H1 (cell line): ENCODE data around the gene INPP5A. TPM values are rescaled to one million over a fixed set of nuclear protein-coding genes. Genes with fewer than 3 reads are reported as not detected.

Source experiments
- CTCF ChIA-PET: fragments of 300-600 bp; sonication (Branson Sonifier 250); formaldehyde crosslinking; loops from one replicate; lab custom pipeline; 2021; ENCODE audit not compliant: partially characterized antibody; lab: Charles Lee
- POLR2A ChIA-PET: fragments of 300-600 bp; sonication (Branson Sonifier 250); formaldehyde crosslinking; loops from one replicate; lab custom pipeline; 2021; ENCODE audit warnings: inconsistent platforms; ENCODE audit not compliant: partially characterized antibody; lab: Charles Lee
- DNase-seq, 2 experiments: peaks; one replicate each; pipeline versions ENCODE4 v3.0.0 to v3.0.0-alpha.2; 2010 to 2022; ENCODE audit warnings: low spot score in 2 of 2, low read depth in 1 of 2, mixed read lengths in 1 of 2
- FAIRE-seq: peaks from 2 replicates; lab custom pipeline; 2011; peaks lifted over from hg19 to GRCh38; lab: Jason Lieb, UNC
- H2AFZ ChIP-seq: 2 replicates; pipeline ENCODE4 v1.8.1; 2012; ENCODE audit warnings: low read length, inconsistent platforms
- H2AK5ac ChIP-seq: 2 replicates; pipeline ENCODE4 v1.6.1; 2013; ENCODE audit warnings: low read depth, low read length
- H2BK120ac ChIP-seq: replicated peaks from 2 replicates; pipeline ENCODE3; 2013; ENCODE audit warnings: low read depth, low read length, inconsistent platforms
- H2BK12ac ChIP-seq: 2 replicates; pipeline ENCODE4 v1.6.1; 2013; ENCODE audit warnings: low read depth, low read length
- H2BK15ac ChIP-seq: 2 replicates; pipeline ENCODE4 v1.6.1; 2013; ENCODE audit warnings: low read length
- H2BK20ac ChIP-seq: 2 replicates; pipeline ENCODE4 v1.6.1; 2013; ENCODE audit warnings: low read length
- H2BK5ac ChIP-seq: 2 replicates; pipeline ENCODE4 v1.6.1; 2013; ENCODE audit warnings: low read depth, low read length
- H3K14ac ChIP-seq: 2 replicates; pipeline ENCODE4 v1.6.1; 2013; ENCODE audit warnings: inconsistent platforms; ENCODE audit not compliant: insufficient read length
- H3K18ac ChIP-seq: 2 replicates; pipeline ENCODE4 v1.6.1; 2013; ENCODE audit warnings: low read length; ENCODE audit errors: extremely low read depth
- H3K23ac ChIP-seq: 2 replicates; pipeline ENCODE4 v1.6.1; 2013; ENCODE audit warnings: inconsistent platforms; ENCODE audit not compliant: insufficient read length
- H3K23me2 ChIP-seq: 2 replicates; pipeline ENCODE4 v1.6.1; 2013; ENCODE audit warnings: low read depth, low read length
- H3K27ac ChIP-seq: 2 replicates; pipeline ENCODE4 v1.6.1; 2011; ENCODE audit warnings: low read depth, low read length, inconsistent platforms
- H3K27me3 ChIP-seq, 4 experiments: replicated peaks in 1 of 4; 1 replicate in 1 of 4; 2 replicates in 3 of 4; pipeline versions ENCODE4 v1.6.1 to v1.8.1; 2011 to 2013; ENCODE audit warnings: low read length in 3 of 4, mild to moderate bottlenecking in 3 of 4, inconsistent platforms in 2 of 4, mixed read lengths in 2 of 4, moderate library complexity in 1 of 4; ENCODE audit not compliant: control insufficient read depth in 3 of 4, insufficient read depth in 3 of 4; ENCODE audit errors: extremely low read depth in 1 of 4
- H3K36me3 ChIP-seq, 4 experiments: 2 replicates each; pipeline versions ENCODE4 v1.6.1 to v1.8.1; 2011 to 2013; ENCODE audit warnings: mild to moderate bottlenecking in 4 of 4, low read length in 3 of 4, moderate library complexity in 2 of 4, control low read depth in 1 of 4, inconsistent platforms in 1 of 4; ENCODE audit not compliant: insufficient read depth in 4 of 4, control insufficient read depth in 2 of 4
- H3K4ac ChIP-seq: replicated peaks from 2 replicates; pipeline ENCODE3; 2013; ENCODE audit warnings: low read length, low read depth, mixed read lengths, inconsistent platforms; ENCODE audit not compliant: insufficient read length
- H3K4me1 ChIP-seq, 4 experiments: replicated peaks in 1 of 4; 1 replicate in 1 of 4; 2 replicates in 3 of 4; pipeline versions ENCODE4 v1.6.1 to v1.8.1; 2011 to 2013; ENCODE audit warnings: low read length in 3 of 4, inconsistent platforms in 2 of 4, mixed read lengths in 1 of 4; ENCODE audit not compliant: insufficient read depth in 4 of 4, control insufficient read depth in 3 of 4
- H3K4me2 ChIP-seq, 2 experiments: 2 replicates each; pipeline versions ENCODE4 v1.6.1 to v1.8.1; 2011 to 2013; ENCODE audit warnings: low read depth in 2 of 2, low read length in 2 of 2, control low read depth in 1 of 2, inconsistent platforms in 1 of 2, mild to moderate bottlenecking in 1 of 2; ENCODE audit not compliant: insufficient read depth in 1 of 2
- H3K4me3 ChIP-seq, 4 experiments: fragments of 200-600, 300-600 bp in 1 of 4; sonication (generic), shearing (Covaris generic), sonication (Bioruptor Twin) in 1 of 4; 2 replicates each; pipeline versions ENCODE4 v1.5.1 to v1.8.1; 2011 to 2016; ENCODE audit warnings: low read length in 4 of 4, low read depth in 3 of 4, control low read depth in 2 of 4, inconsistent platforms in 2 of 4, mild to moderate bottlenecking in 2 of 4, mixed read lengths in 1 of 4, moderate library complexity in 1 of 4; ENCODE audit not compliant: insufficient read depth in 2 of 4; ENCODE audit errors: extremely low read depth in 1 of 4
- H3K56ac ChIP-seq: replicated peaks from 2 replicates; pipeline ENCODE3; 2013; ENCODE audit warnings: low read depth, mild to moderate bottlenecking, mixed read lengths, low read length, inconsistent platforms; ENCODE audit not compliant: insufficient read length
- H3K79me1 ChIP-seq: 2 replicates; pipeline ENCODE4 v1.6.1; 2013; ENCODE audit warnings: low read depth, low read length, control low read depth
- H3K79me2 ChIP-seq, 2 experiments: 2 replicates each; pipeline versions ENCODE4 v1.6.1 to v1.8.1; 2012 to 2013; ENCODE audit warnings: low read length in 2 of 2, mild to moderate bottlenecking in 2 of 2, inconsistent platforms in 1 of 2; ENCODE audit not compliant: insufficient read depth in 2 of 2, control insufficient read depth in 1 of 2
- H3K9ac ChIP-seq, 4 experiments: replicated peaks in 1 of 4; 1 replicate in 1 of 4; 2 replicates in 3 of 4; pipeline versions ENCODE4 v1.6.1 to v1.8.1; 2011 to 2013; ENCODE audit warnings: low read depth in 3 of 4, low read length in 3 of 4, control low read depth in 2 of 4, mild to moderate bottlenecking in 2 of 4, moderate library complexity in 2 of 4, inconsistent platforms in 1 of 4; ENCODE audit errors: extremely low read depth in 1 of 4
- H3K9me3 ChIP-seq, 2 experiments: 2 replicates each; pipeline versions ENCODE4 v1.6.1 to v1.8.1; 2012 to 2013; ENCODE audit warnings: mild to moderate bottlenecking in 2 of 2, moderate library complexity in 2 of 2, control low read depth in 1 of 2, inconsistent platforms in 1 of 2, low read depth in 1 of 2, low read length in 1 of 2, mixed read lengths in 1 of 2; ENCODE audit not compliant: insufficient read depth in 2 of 2
- H4K20me1 ChIP-seq, 2 experiments: replicated peaks in 1 of 2; 2 replicates each; pipeline versions ENCODE3 to v1.8.1; 2011 to 2013; ENCODE audit warnings: inconsistent platforms in 2 of 2, low read length in 2 of 2, mild to moderate bottlenecking in 1 of 2; ENCODE audit not compliant: insufficient read depth in 2 of 2, control insufficient read depth in 1 of 2
- H4K5ac ChIP-seq: 2 replicates; pipeline ENCODE4 v1.6.1; 2013; ENCODE audit warnings: low read length, low read depth, mixed read lengths, inconsistent platforms; ENCODE audit not compliant: insufficient read length
- H4K8ac ChIP-seq: 2 replicates; pipeline ENCODE4 v1.8.0; 2013; ENCODE audit warnings: mild to moderate bottlenecking, moderate library complexity, low read length, inconsistent platforms; ENCODE audit not compliant: insufficient read depth; ENCODE audit errors: extremely low read depth
- H4K91ac ChIP-seq: replicated peaks from 2 replicates; pipeline ENCODE3; 2013; ENCODE audit warnings: low read length, mixed read lengths, inconsistent platforms; ENCODE audit not compliant: insufficient read length
- HDAC2 ChIP-seq, 2 experiments: fragments of 300-600 bp in 1 of 2; sonication (generic) in 1 of 2; IDR thresholded peaks; 2 replicates each; pipeline ENCODE4 v1.6.1; 2011 to 2012; ENCODE audit warnings: low read depth in 2 of 2, low read length in 2 of 2, mild to moderate bottlenecking in 2 of 2, moderate library complexity in 2 of 2, borderline replicate concordance in 1 of 2, inconsistent platforms in 1 of 2
- HDAC6 ChIP-seq: IDR thresholded peaks from one replicate; pipeline ENCODE4 v1.7.1; 2012; ENCODE audit warnings: low read depth, mild to moderate bottlenecking, inconsistent platforms, low read length, moderate library complexity
- KDM4A ChIP-seq: IDR thresholded peaks from one replicate; pipeline ENCODE4 v1.7.1; 2012; ENCODE audit warnings: low read depth, mild to moderate bottlenecking, moderate library complexity, low read length, inconsistent platforms; ENCODE audit not compliant: severe bottlenecking
- RBBP5 ChIP-seq: IDR thresholded peaks from 2 replicates; pipeline ENCODE4 v1.7.1; 2012; ENCODE audit warnings: low read depth, mild to moderate bottlenecking, inconsistent platforms, low read length, moderate library complexity, borderline replicate concordance
- SP2 ChIP-seq: IDR thresholded peaks from 2 replicates; pipeline ENCODE4 v1.6.1; 2012; ENCODE audit warnings: mild to moderate bottlenecking, low read length, inconsistent platforms
- SRF ChIP-seq: IDR thresholded peaks from 2 replicates; pipeline ENCODE4 v1.6.1; 2011; ENCODE audit warnings: mild to moderate bottlenecking, low read depth, low read length, moderate library complexity
- TAF1 ChIP-seq: IDR thresholded peaks from 2 replicates; pipeline ENCODE4 v1.6.1; 2011; ENCODE audit warnings: mild to moderate bottlenecking, low read depth, low read length
- TEAD4 ChIP-seq: IDR thresholded peaks from 2 replicates; pipeline ENCODE4 v1.6.1; 2012; ENCODE audit warnings: low read depth, low read length, inconsistent platforms, mixed read lengths
- YY1 ChIP-seq: IDR thresholded peaks from 2 replicates; pipeline ENCODE4 v1.6.1; 2011; ENCODE audit warnings: low read depth, mild to moderate bottlenecking, low read length
- WGBS, 2 experiments: shearing (Covaris generic) in 1 of 2; methylation state at CpG; one replicate each; pipeline versions ENCODE4 v1.1.6 to v1.1.7; 2013 to 2015; ENCODE audit warnings: low lambda C conversion rate in 2 of 2, mixed read lengths in 2 of 2, inconsistent platforms in 1 of 2, low coverage in 1 of 2, missing lambda C conversion rate in 1 of 2; ENCODE audit not compliant: insufficient replicate concordance in 2 of 2, insufficient coverage in 1 of 2, insufficient read length in 1 of 2; ENCODE audit errors: extremely low coverage in 1 of 2, missing lambda C conversion rate in 1 of 2; 5-methylcytosine and 5-hydroxymethylcytosine counted together
- polyA plus RNA-seq, 7 experiments: library from polyadenylated mRNA; depleted of rRNA in 3 of 7; stranded (reverse) in 5 of 7; unstranded in 2 of 7; fragments of >200 nt in 5 of 7; fragments of 200-250 nt in 2 of 7; gene quantifications; 1 replicate in 5 of 7; 2 replicates in 1 of 7; 4 replicates in 1 of 7; pipeline versions ENCODE4 v1.2.1 to v1.2.3, GENCODE V29; 2011 to 2013; ENCODE audit warnings: missing spikeins in 2 of 7, mixed read lengths in 2 of 7
- total RNA-seq: library from RNA; stranded (reverse); fragmentation: NEBNext Ultra II Directional; extraction: Animal tissue kit (Norgen Biotek cat#: 25700); gene quantifications from 2 replicates; pipeline ENCODE4 v1.2.1, GENCODE V29; 2021
- TF ChIP-seq, protein P1 (sequence below): IDR thresholded peaks from 2 replicates; pipeline ENCODE4 v1.6.1; 2012; ENCODE audit warnings: low read length, inconsistent platforms

Gene INPP5A
- total and polyA plus RNA-seq, 2 of the 8 experiments (the other 6 are each of a cell fraction or from before 2014, with no cell fraction given), result 19.7 to 27.5 TPM

DNA sequence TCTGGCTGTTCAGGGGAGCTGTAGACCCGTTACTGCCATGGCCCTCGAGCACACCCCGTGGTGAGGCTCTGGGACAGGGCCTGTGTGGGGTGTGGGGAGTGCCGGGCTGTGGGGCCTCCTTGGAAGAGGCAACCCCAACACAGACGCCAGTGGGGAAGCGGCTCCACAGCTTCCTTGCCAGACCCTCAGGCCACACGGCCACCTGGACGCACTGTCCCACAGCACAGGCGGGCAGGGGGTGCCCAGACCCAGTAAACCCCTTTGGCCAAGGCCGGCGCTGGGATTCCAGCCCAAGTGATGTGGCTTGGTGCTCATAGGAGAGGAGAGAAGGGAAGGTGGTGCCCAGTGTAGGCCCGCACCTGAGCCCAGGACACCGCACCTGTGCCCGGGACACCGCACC is 261.3 kb downstream of the INPP5A start:
- H3K9me3 ChIP-seq, result peaks cover 7% of the 10 kb centered on the region in 2 experiments; a peak in 3 of 4 replicates
- POLR2A ChIA-PET, result no interaction called here
- no peak overlapping the region for H2AK5ac ChIP-seq
- no peaks in the 10 kb centered on the region; a peak in 1 of 7 replicates for H3K27me3 ChIP-seq
- H4K5ac ChIP-seq, result no peak overlapping the region
- no peak overlapping the region for H2BK120ac ChIP-seq
- H2BK5ac ChIP-seq, result no peak overlapping the region
- no peaks in the 10 kb centered on the region for H3K23me2 ChIP-seq
- no peak overlapping the region for H3K4me3 ChIP-seq
- H3K14ac ChIP-seq, result no peak overlapping the region
- no peaks in the 10 kb centered on the region for H3K4me1 ChIP-seq
- DNase-seq (no peak), FAIRE-seq (no peak)
- H3K23ac ChIP-seq, result no peak overlapping the region
- no peak overlapping the region for H4K91ac ChIP-seq
- H3K4me2 ChIP-seq, result no peak overlapping the region
- no peak overlapping the region for H2BK15ac ChIP-seq
- H3K4ac ChIP-seq, result no peak overlapping the region
- H3K36me3 ChIP-seq, result no peaks in the 10 kb centered on the region
- CTCF ChIA-PET, result no interaction called here
- H3K9ac ChIP-seq, result no peak overlapping the region
- H2AFZ ChIP-seq, result no peak overlapping the region
- H3K56ac ChIP-seq, result no peak overlapping the region
- H3K79me1 ChIP-seq, result no peaks in the 10 kb centered on the region
- H4K20me1 ChIP-seq, result no peaks in the 10 kb centered on the region
- H4K8ac ChIP-seq, result no peak overlapping the region
- H3K18ac ChIP-seq, result no peak overlapping the region
- WGBS, 2 experiments, result 95% methylated on average over 8 of the region's 15 CpGs; no CpG with 5 or more reads in 1 of the 2 experiments
- H2BK20ac ChIP-seq, result no peak overlapping the region
- H3K79me2 ChIP-seq, result no peaks in the 10 kb centered on the region
- no peak overlapping the region for H2BK12ac ChIP-seq
- no peak overlapping the region for H3K27ac ChIP-seq
- TF ChIP-seq, protein P1, sequence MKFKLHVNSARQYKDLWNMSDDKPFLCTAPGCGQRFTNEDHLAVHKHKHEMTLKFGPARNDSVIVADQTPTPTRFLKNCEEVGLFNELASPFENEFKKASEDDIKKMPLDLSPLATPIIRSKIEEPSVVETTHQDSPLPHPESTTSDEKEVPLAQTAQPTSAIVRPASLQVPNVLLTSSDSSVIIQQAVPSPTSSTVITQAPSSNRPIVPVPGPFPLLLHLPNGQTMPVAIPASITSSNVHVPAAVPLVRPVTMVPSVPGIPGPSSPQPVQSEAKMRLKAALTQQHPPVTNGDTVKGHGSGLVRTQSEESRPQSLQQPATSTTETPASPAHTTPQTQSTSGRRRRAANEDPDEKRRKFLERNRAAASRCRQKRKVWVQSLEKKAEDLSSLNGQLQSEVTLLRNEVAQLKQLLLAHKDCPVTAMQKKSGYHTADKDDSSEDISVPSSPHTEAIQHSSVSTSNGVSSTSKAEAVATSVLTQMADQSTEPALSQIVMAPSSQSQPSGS, result no peak
- TF ChIP-seq HDAC2 (IDR thresholded peaks at IDR 0.05; ENCODE audit: borderline replicate concordance in 1 of 2, low read depth in 2 of 2, low read length in 2 of 2) (no peak), HDAC6 (no peak), KDM4A (no peak), YY1 (no peak), TEAD4 (no peak), SRF (no peak), TAF1 (no peak), SP2 (no peak), RBBP5 (no peak)
